ENCODE measurements around the gene MANEA. TPM values are rescaled to one million over a fixed set of nuclear protein-coding genes. Genes with fewer than 3 reads are reported as not detected.

Gene MANEA
- total and polyA plus RNA-seq, 2 donors (not counting 3 experiments of a cell fraction or from before 2014, with no cell fraction given), result 5.2 to 18.5 TPM

GRCh38 chr6:95548188-95548786 lies 29.0 kb upstream of the MANEA start:
- ChIA-PET POLR2A (no interaction called here), CTCF (no interaction called here)
- Histone ChIP-seq H3K4me2 (ENCODE audit: insufficient read depth, low read length) (no peak overlapping the region), H3K4me1 (ENCODE audit: control insufficient read depth, extremely low read depth, insufficient read depth, low read length) (no peaks in the 10 kb centered on the region), H3K9me1 (replicated peaks; ENCODE audit: control insufficient read depth, extremely low read depth, insufficient read depth, low read length) (no peaks in the 10 kb centered on the region), H3K79me2 (ENCODE audit: control insufficient read depth, insufficient read depth, low read length) (no peaks in the 10 kb centered on the region), H4K20me1 (replicated peaks; ENCODE audit: control insufficient read depth, extremely low read depth, insufficient read depth, low read length) (no peaks in the 10 kb centered on the region), H3K9me3 (replicated peaks; ENCODE audit: control insufficient read depth, insufficient read depth, low read length) (no peaks in the 10 kb centered on the region), H3K9ac (replicated peaks; ENCODE audit: extremely low read depth, insufficient read depth, low read length) (no peak overlapping the region), H3K4me3 (replicated peaks in 1 of 3; ENCODE audit: insufficient read depth in 1 of 3, low read depth in 1 of 3, low read length in 3 of 3) (no peak overlapping the region), H3K27me3 (ENCODE audit: control insufficient read depth in 2 of 2, insufficient read depth in 2 of 2, low read length in 2 of 2) (no peaks in the 10 kb centered on the region), H3K27ac (ENCODE audit: insufficient read depth, low read depth, low read length) (no peak overlapping the region), H3K36me3 (ENCODE audit: control insufficient read depth in 2 of 2, extremely low read depth in 1 of 2, insufficient read depth in 2 of 2, low read length in 2 of 2) (no peaks in the 10 kb centered on the region), H2AFZ (ENCODE audit: low read depth, low read length) (no peak overlapping the region)
- intact Hi-C loops (cut with micrococcal nuclease), result no loop called here
- BruUV-seq (replicated peaks), result no TSS peak
- TF ChIP-seq POLR2A (IDR thresholded peaks at IDR 0.05; ENCODE audit: low read depth, low read length), result no peak
- TF ChIP-seq POLR2AphosphoS5 (IDR thresholded peaks at IDR 0.05; ENCODE audit: insufficient read depth, low read depth, low read length), result no peak
- no peak for TF ChIP-seq FOS (IDR thresholded peaks at IDR 0.05; ENCODE audit: borderline replicate concordance, insufficient read depth, low read length)
- no peak for TF ChIP-seq MAX (IDR thresholded peaks at IDR 0.05; ENCODE audit: insufficient read depth, insufficient read length)
- no peak for TF ChIP-seq GATA2 (IDR thresholded peaks at IDR 0.05; ENCODE audit: insufficient read depth, insufficient read length, low read depth, low read length)
- no peak for TF ChIP-seq EZH2 (IDR thresholded peaks at IDR 0.05; ENCODE audit: borderline replicate concordance, low read depth, low read length, severe bottlenecking)
- no peak for TF ChIP-seq JUN (IDR thresholded peaks at IDR 0.05; ENCODE audit: borderline replicate concordance, insufficient read depth, insufficient read length, low read depth)
- TF ChIP-seq MYC (IDR thresholded peaks at IDR 0.05; ENCODE audit: low read depth, low read length), result no peak
- TF ChIP-seq, protein P1, sequence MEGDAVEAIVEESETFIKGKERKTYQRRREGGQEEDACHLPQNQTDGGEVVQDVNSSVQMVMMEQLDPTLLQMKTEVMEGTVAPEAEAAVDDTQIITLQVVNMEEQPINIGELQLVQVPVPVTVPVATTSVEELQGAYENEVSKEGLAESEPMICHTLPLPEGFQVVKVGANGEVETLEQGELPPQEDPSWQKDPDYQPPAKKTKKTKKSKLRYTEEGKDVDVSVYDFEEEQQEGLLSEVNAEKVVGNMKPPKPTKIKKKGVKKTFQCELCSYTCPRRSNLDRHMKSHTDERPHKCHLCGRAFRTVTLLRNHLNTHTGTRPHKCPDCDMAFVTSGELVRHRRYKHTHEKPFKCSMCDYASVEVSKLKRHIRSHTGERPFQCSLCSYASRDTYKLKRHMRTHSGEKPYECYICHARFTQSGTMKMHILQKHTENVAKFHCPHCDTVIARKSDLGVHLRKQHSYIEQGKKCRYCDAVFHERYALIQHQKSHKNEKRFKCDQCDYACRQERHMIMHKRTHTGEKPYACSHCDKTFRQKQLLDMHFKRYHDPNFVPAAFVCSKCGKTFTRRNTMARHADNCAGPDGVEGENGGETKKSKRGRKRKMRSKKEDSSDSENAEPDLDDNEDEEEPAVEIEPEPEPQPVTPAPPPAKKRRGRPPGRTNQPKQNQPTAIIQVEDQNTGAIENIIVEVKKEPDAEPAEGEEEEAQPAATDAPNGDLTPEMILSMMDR (IDR thresholded peaks at IDR 0.05; ENCODE audit: extremely low read depth in 1 of 2, insufficient read depth in 1 of 2, low read depth in 1 of 2, low read length in 2 of 2), result no peak
- DNase-seq (ENCODE audit: low read depth, low spot score), result no peak
- dilution Hi-C loops (cut with MboI; ENCODE audit: extremely low pct_ligation_motif_present, low sequenced_read_pairs), result no loop called here
- FAIRE-seq, result no peak

All from endothelial cell of umbilical vein (primary cell).